Subcutaneous adipose tissue (tissue), 4 donors: Measurements from ENCODE around the gene ARHGAP6. TPM values are rescaled to one million over a fixed set of nuclear protein-coding genes. Genes with fewer than 3 reads are reported as not detected.

Experiments used
- total RNA-seq, 4 donors: library from RNA; depleted of rRNA; stranded (reverse); fragments of >200 nt; gene quantifications; one replicate each; pipeline ENCODE4 v1.1.0, GENCODE V29; 2016
- TF ChIP-seq, protein P1 (sequence below): fragments of 450-650 bp; IDR thresholded peaks from one replicate; pipeline ENCODE4 v1.5.1; 2016; ENCODE audit warnings: low read depth, mild to moderate bottlenecking, control low read depth, antibody characterized with exemption, moderate library complexity

The ARHGAP6 gene
- total RNA-seq, 4 donors from 2014 or later, result 20.7 to 40.3 (median 30.7) TPM

DNA sequence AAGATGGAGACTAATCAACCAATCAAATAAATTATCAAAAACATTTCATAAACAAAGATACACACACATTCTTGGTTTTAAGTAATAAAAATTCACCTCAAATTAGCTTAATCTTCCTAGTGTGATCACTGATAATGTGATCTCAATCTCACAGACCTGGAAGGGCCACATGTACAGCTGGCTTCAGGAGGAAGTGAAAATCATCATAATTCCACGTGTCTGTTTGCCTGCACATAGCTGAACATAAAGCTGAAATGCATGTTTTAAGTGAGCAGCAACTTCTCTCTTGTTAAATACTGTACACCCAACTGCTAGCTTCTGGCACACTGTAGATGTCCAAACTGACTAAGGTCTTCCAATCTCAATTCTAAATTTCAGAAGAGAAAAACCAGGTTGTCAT is 53.8 kb downstream of the ARHGAP6 start:
- TF ChIP-seq, protein P1, sequence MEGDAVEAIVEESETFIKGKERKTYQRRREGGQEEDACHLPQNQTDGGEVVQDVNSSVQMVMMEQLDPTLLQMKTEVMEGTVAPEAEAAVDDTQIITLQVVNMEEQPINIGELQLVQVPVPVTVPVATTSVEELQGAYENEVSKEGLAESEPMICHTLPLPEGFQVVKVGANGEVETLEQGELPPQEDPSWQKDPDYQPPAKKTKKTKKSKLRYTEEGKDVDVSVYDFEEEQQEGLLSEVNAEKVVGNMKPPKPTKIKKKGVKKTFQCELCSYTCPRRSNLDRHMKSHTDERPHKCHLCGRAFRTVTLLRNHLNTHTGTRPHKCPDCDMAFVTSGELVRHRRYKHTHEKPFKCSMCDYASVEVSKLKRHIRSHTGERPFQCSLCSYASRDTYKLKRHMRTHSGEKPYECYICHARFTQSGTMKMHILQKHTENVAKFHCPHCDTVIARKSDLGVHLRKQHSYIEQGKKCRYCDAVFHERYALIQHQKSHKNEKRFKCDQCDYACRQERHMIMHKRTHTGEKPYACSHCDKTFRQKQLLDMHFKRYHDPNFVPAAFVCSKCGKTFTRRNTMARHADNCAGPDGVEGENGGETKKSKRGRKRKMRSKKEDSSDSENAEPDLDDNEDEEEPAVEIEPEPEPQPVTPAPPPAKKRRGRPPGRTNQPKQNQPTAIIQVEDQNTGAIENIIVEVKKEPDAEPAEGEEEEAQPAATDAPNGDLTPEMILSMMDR, result no peak

DNA sequence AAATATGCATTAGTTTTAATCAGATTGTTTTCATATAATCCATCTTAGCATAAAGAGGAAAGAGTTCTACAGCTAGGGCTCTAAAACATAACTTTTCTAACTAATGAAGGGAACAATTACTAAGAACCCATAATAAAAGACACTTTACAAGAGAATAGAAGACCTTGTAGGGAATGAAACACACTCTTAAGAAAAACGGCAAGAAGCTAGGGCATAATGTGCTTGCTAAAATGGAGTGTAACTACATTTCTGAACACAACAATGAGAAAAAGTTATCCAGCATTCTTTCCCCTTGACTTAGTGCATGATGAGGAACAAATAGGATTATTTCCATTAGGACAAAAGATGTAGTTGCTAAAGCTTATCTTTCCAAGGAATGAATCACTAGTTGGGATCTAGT is 54.6 kb downstream of the ARHGAP6 start:
- TF ChIP-seq, protein P1, result no peak

DNA sequence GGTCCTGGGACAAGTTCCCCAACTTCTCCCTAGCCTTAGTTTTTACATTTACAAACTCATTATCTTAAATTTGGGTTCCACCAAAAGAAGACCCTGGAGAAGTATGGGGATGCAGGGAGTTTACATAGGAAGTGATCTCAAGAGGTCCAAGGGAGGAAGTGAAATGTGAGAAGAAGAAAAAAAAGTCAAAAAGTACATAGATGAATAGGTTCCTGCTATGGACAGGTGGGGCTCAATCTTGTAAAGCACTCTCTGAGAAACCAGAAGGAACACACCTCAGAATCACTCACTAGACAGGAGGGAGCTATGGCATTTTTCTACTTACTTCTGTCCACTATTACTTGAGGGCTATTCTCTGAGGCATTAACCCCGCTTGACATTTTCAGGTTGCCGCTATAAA is 56.6 kb downstream of the ARHGAP6 start:
- TF ChIP-seq, protein P1, result no peak

DNA sequence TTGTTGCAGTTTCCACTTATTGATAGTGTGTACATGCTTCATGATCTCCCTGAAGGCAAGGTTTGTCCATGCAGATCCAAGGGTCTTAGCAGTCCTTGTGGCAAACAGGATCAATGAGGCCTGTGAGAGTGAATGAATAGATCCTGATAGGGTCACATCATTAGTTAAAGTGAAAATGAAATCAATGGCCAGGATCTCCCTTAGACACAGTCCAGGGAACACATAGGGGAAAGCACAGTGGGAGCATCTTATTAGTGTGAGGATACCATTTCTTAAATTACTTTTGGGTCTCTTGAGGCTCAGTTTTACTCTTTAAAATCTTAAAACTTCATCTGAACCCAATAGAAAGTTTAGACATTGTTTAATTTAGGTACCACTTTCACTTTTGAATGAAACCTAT is 59.3 kb downstream of the ARHGAP6 start:
- TF ChIP-seq, protein P1, result no peak

DNA sequence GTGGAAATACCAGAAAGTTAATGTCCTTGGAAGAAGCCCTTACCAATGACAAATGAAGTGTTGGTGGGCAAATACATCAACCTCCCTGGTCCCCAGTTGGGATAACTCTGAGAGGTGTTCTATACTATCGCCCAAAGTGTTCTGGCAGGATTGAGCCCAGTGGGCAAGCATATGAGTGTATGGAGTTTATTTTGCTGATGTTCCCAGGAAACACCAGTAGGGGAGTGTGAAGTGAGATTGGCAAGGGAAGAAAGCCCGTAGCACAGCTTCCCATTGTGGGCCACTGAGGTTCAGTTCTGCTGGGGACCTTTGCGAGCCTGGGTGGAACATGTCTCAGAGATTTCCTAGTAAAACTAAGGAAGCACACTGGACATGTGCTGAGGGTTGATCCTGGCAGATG is 65.1 kb downstream of the ARHGAP6 start:
- TF ChIP-seq, protein P1, result no peak

DNA sequence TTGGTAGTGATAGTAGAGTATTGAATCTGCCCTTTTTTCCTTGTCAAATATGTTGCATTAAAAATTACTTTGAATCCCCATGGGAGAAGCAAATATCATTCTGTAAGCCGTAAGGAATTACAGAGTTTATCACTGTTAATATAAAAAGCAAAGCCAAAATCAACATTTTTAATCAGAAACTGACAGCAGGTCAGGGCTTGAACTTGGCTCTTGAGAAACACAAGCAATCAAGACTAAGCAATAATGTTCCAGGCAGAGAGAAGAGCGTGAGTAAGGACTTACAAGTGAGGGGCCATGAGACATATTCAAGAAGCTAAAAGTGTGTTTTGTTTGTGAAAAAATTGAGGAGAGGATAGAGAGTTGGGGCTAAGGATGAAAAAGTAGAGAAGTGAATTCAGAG is 68.2 kb downstream of the ARHGAP6 start:
- TF ChIP-seq, protein P1, result no peak

DNA sequence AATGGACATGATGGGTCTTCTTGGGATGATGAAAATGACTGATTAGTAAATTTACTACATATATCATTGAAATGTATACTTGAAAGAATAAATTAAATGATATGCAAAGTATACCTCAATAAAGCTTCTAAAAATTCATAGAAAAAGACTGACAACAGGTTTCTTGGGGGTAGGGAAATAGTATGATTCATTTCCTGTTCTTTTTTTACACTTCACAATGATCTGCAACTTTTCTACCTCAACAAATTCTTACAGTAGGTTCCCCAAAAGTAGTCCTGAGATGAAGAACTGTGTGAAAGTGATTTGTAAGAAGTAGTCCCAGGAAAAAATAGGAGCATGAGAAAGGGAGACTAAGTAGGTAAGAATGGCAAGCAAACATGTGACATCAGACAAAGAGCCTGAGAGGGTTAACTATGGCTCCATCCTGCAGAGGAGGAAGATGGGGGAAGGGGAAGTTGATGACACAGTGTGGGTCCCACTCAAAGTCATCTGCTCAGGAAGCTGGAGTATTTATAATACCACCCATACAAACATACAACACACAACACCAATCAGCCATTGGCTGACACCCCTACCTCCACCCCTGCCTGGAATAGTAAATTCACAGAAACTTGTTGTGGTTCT is 73.9 kb downstream of the ARHGAP6 start:
- TF ChIP-seq, protein P1, result no peak
